Spleen (tissue), 11 donors: ENCODE data around the gene PPP2R3B. TPM values are rescaled to one million over a fixed set of nuclear protein-coding genes. Genes with fewer than 3 reads are reported as not detected.

Experiments used
- DNase-seq: peaks from one replicate; pipeline ENCODE4 v3.0.0-alpha.2; 2020
- H3K27ac ChIP-seq, 8 donors: fragments of 200-600 bp; sonication (generic) in 7 of 8; 1 replicate in 4 of 8; 2 replicates in 4 of 8; pipeline versions ENCODE4 v1.5.0 to v1.8.0; 2016 to 2021; ENCODE audit warnings: inconsistent platforms in 4 of 8, mild to moderate bottlenecking in 4 of 8, moderate library complexity in 1 of 8
- H3K27me3 ChIP-seq, 7 donors: fragments of 200-600 bp; sonication (generic) in 6 of 7; replicated peaks in 1 of 7; 1 replicate in 4 of 7; 2 replicates in 3 of 7; pipeline versions ENCODE4 v1.5.0 to v1.8.0; 2016 to 2021; ENCODE audit warnings: inconsistent platforms in 3 of 7, mild to moderate bottlenecking in 1 of 7
- H3K36me3 ChIP-seq, 6 donors: fragments of 200-600 bp; sonication (generic) in 5 of 6; 1 replicate in 4 of 6; 2 replicates in 2 of 6; pipeline versions ENCODE4 v1.5.0 to v1.8.0; 2016 to 2021; ENCODE audit warnings: inconsistent platforms in 2 of 6
- H3K4me1 ChIP-seq, 6 donors: fragments of 200-600 bp; sonication (generic) in 5 of 6; 1 replicate in 3 of 6; 2 replicates in 3 of 6; pipeline versions ENCODE4 v1.5.0 to v1.8.0; 2016 to 2021; ENCODE audit warnings: inconsistent platforms in 3 of 6
- H3K4me3 ChIP-seq, 8 donors: fragments of 200-600 bp; sonication (generic) in 7 of 8; 1 replicate in 4 of 8; 2 replicates in 4 of 8; pipeline versions ENCODE4 v1.5.0 to v1.8.0; 2016 to 2021; ENCODE audit warnings: inconsistent platforms in 4 of 8, mild to moderate bottlenecking in 4 of 8, moderate library complexity in 2 of 8
- H3K9me3 ChIP-seq, 8 donors: fragments of 200-600 bp; sonication (generic) in 7 of 8; 1 replicate in 4 of 8; 2 replicates in 4 of 8; pipeline versions ENCODE4 v1.5.0 to v1.8.0; 2016 to 2021; ENCODE audit warnings: inconsistent platforms in 4 of 8
- CTCF ChIP-seq, 11 experiments: fragments of 200-600 bp in 7 of 11; fragments of 450-650 bp in 4 of 11; sonication (generic) in 4 of 11; IDR thresholded peaks in 8 of 11; conservative IDR thresholded peaks in 3 of 11; 1 replicate in 7 of 11; 2 replicates in 4 of 11; pipeline versions ENCODE4 v1.4.0 to v1.8.0; 2016 to 2021; ENCODE audit warnings: antibody characterized with exemption in 11 of 11, inconsistent platforms in 4 of 11, mild to moderate bottlenecking in 1 of 11
- POLR2A ChIP-seq, 3 donors: fragments of 450-650 bp; IDR thresholded peaks; one replicate each; pipeline ENCODE4 v1.5.1; 2017; ENCODE audit warnings: antibody characterized with exemption in 3 of 3, mild to moderate bottlenecking in 1 of 3
- POLR2AphosphoS5 ChIP-seq, 3 donors: sonication (generic); formaldehyde crosslinking; IDR thresholded peaks; one replicate each; pipeline ENCODE4 v1.5.1; 2017; ENCODE audit warnings: antibody characterized with exemption in 3 of 3
- WGBS, 5 donors: extraction: QIAGEN DNeasy Blood & Tissue Kit in 3 of 5; methylation state at CpG; one replicate each; pipeline versions ENCODE4 v1.1.5 to v1.1.7; 2013 to 2018; 5-methylcytosine and 5-hydroxymethylcytosine counted together
- intact Hi-C: fragments of 100-400 bp; cut with DNase I; formaldehyde crosslinking; loops from one replicate; pipeline ENCODE4 v1.15.0; 2023; ENCODE audit warnings: low total_unique reads
- polyA plus RNA-seq, 3 donors: library from polyadenylated mRNA; stranded (reverse); fragments of 200-250 nt; gene quantifications; one replicate each; pipeline ENCODE4 v1.2.1, GENCODE V29; 2013
- total RNA-seq, 7 donors: library from RNA; depleted of rRNA in 3 of 7; stranded (reverse); fragments of >200 nt in 3 of 7; fragmentation: NEBNext Ultra II Directional in 4 of 7; extraction: Animal tissue kit (Norgen Biotek cat#: 25700) in 4 of 7; gene quantifications; one replicate each; pipeline versions ENCODE4 v1.1.0 to v1.2.1, GENCODE V29; 2016 to 2021
- donor health status: healthy with polysubstance abuse.
- donor health status: DM: no; HTN: no; CAD: no; lungs with moderate emphysema.
- donor health status: DM: no; HTN: no; CAD: no.
- donor health status: Bipolar disorder and iron deficiency.
- donor health status: healthy.
- donor health status: DM: no; HTN: no; CAD: no.
- donor health status: DM: yes; HTN: yes; CAD: no.

The PPP2R3B gene
- total and polyA plus RNA-seq, 10 donors, result 12.6 to 62.2 (median 26.9) TPM

GRCh38 chrX:413322-414201 is 26.9 kb upstream of the PPP2R3B start:
- Histone ChIP-seq H3K27me3 (peaks cover 0 to 20% (median 4%) of the 10 kb centered on the region in 7 donors), H3K36me3 (no peaks in the 10 kb centered on the region), H3K9me3 (no peaks in the 10 kb centered on the region), H3K4me3 (peak overlapping the region in 6 of 8 donors; percentile 2 to 50 (median 21)), H3K27ac (peak overlapping the region in 5 of 8 donors; percentile 25 to 76 (median 33)), H3K4me1 (peaks cover 0 to 12% (median 0%) of the 10 kb centered on the region in 6 donors)
- WGBS, 5 donors, result 15 to 28% (median 19%) methylated on average over 34 to 47 of the region's 47 CpGs
- no peak for TF ChIP-seq CTCF (IDR thresholded peaks at IDR 0.05 in 8 of 11, conservative IDR thresholded peaks at IDR 0.05 in 3 of 11)
- TF ChIP-seq POLR2AphosphoS5 (IDR thresholded peaks at IDR 0.05), result peak in 2 of 3 donors; percentile 45 to 64
- no peak for TF ChIP-seq POLR2A (IDR thresholded peaks at IDR 0.05)
- intact Hi-C loops, result no loop called here
- no peak for DNase-seq

GRCh38 chrX:410296-410695 is 23.6 kb upstream of the PPP2R3B start:
- Histone ChIP-seq H3K4me3 (no peak overlapping the region), H3K36me3 (no peaks in the 10 kb centered on the region), H3K27me3 (peaks cover 0 to 20% (median 4%) of the 10 kb centered on the region in 7 donors), H3K9me3 (no peaks in the 10 kb centered on the region), H3K4me1 (peaks cover 0 to 12% (median 0%) of the 10 kb centered on the region in 6 donors), H3K27ac (no peak overlapping the region)
- no peak for TF ChIP-seq POLR2AphosphoS5 (IDR thresholded peaks at IDR 0.05)
- TF ChIP-seq POLR2A (IDR thresholded peaks at IDR 0.05), result no peak
- no peak for TF ChIP-seq CTCF (IDR thresholded peaks at IDR 0.05 in 8 of 11, conservative IDR thresholded peaks at IDR 0.05 in 3 of 11)
- intact Hi-C loops, result no loop called here
- WGBS, 5 donors, result 91 to 98% (median 94%) methylated on average over 11 to 17 of the region's 17 CpGs
- DNase-seq, result no peak

- Histone ChIP-seq H3K9me3 (no peaks in the 10 kb centered on the region), H3K27ac (no peak overlapping the region), H3K27me3 (no peaks in the 10 kb centered on the region), H3K4me1 (no peaks in the 10 kb centered on the region), H3K4me3 (no peak overlapping the region), H3K36me3 (no peaks in the 10 kb centered on the region)
- TF ChIP-seq POLR2A (IDR thresholded peaks at IDR 0.05), result no peak
- DNase-seq, result no peak
- 92 to 97% (median 94%) methylated on average over 5 of the region's 5 CpGs for WGBS, 5 donors
- intact Hi-C loops, result no loop called here
Observed at GRCh38 chrX:405149-405548, 18.4 kb upstream of the PPP2R3B start.

- Histone ChIP-seq H3K36me3 (no peaks in the 10 kb centered on the region), H3K4me1 (no peaks in the 10 kb centered on the region), H3K27ac (no peak overlapping the region), H3K9me3 (no peaks in the 10 kb centered on the region), H3K4me3 (no peak overlapping the region), H3K27me3 (no peaks in the 10 kb centered on the region)
- intact Hi-C loops, result no loop called here
- WGBS, 5 donors, result 88 to 95% (median 92%) methylated on average over 10 of the region's 10 CpGs
- TF ChIP-seq POLR2A (IDR thresholded peaks at IDR 0.05) (no peak), CTCF (IDR thresholded peaks at IDR 0.05 in 8 of 11, conservative IDR thresholded peaks at IDR 0.05 in 3 of 11) (no peak), POLR2AphosphoS5 (IDR thresholded peaks at IDR 0.05) (no peak)
- no peak for DNase-seq
Observed at GRCh38 chrX:404656-405055, 17.9 kb upstream of the PPP2R3B start.
